GM13976 (cell line): ENCODE results near the gene ZNF407.

Experiments used
- DNase-seq: peaks from one replicate; pipeline ENCODE4 v3.0.0; 2012; ENCODE audit warnings: low spot score
- CTCF ChIP-seq: IDR thresholded peaks from 2 replicates; pipeline ENCODE4 v1.5.1; 2012; ENCODE audit warnings: borderline replicate concordance, mild to moderate bottlenecking; ENCODE audit not compliant: insufficient read depth; ENCODE audit errors: extremely low read depth, missing control alignments, control extremely low read depth
- in situ Hi-C: fragments of 300-500 bp; cut with MboI; formaldehyde crosslinking; loops from one replicate; pipeline ENCODE4 v1.12.0; 2022; ENCODE audit warnings: low sequenced_read_pairs, mixed read lengths, inconsistent platforms; ENCODE audit not compliant: unreplicated experiment

The ZNF407 gene

DNA sequence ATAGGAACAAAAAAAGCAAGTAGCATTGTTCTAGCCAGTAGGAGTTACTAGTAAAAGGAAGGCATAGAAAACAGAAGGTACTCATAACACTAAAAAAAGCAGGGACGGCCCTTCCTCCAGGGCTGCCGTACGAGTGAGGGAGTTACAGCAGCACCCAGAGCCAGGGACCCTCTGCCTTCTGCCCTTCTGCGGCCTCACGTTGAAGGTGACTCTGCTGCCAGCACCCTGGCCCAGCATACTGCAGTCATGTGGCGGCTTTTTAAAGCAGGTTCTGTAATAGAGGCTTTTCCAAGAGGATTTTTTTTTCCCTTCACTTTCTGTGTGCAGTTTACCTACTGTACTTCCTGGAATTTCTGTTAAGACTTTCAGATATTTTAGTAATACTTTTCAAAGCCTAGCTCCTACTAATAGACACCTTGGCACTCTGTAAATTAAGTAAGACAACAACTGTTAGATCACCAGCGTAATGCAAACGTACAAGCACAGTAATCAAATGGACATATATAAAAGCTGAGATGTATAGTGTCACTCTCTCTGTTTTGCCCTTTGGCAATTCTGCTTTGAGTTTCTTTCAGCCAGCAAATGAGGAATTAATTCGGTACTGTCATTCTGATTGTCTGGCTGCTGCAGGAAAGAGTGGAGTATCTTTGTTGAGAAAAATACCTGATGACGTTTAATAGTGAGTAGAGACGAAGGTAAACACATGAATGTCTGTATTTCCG lies 449.7 kb downstream of the ZNF407 start:
- in situ Hi-C loops = no loop called here
- TF ChIP-seq CTCF = no peak
- no peak for DNase-seq

GRCh38 chr18:75048776-75049454 lies 451.2 kb downstream of the ZNF407 start:
- TF ChIP-seq CTCF = no peak
- in situ Hi-C loops = no loop called here
- no peak for DNase-seq

DNA sequence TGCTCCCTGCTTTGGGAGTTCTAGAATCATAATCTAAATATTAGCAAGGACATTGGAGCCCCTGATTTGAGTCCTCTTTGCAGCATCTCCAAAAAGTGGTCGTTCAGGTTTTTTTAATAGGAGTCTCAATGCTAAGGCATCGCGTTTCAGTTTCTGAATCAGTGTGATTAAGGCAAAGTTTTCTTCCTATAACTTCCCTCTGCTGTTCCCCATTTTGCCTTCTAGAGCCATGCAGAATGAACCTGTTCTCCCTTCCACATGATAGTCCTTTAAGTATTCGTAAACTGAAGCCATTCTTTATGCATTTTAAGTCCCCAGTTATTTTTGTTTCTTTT lies 451.8 kb downstream of the ZNF407 start:
- TF ChIP-seq CTCF = no peak
- no peak for DNase-seq
- in situ Hi-C loops = no loop called here

- in situ Hi-C loops = no loop called here
- no peak for DNase-seq
- TF ChIP-seq CTCF = no peak
Observed at GRCh38 chr18:75051757-75052156, 454.1 kb downstream of the ZNF407 start.

DNA sequence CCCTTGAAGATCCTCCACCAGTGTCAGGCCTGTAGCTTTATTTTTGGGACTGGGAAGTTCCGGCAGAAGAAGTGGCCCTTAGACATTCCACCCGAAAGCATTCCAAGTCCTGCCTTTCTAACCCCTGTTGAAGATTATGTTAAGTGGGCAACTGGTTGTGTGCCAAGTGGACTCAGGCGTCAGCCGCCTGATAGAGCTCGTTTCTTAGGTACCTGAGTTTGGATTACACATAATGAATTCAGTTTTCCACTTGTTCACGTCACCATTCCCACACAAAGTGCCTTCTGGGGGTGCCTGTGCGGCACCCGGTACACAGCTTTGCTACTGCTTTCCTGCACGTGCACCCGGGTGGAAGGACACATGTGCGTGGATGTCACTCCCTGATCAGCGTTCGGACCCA lies 454.8 kb downstream of the ZNF407 start:
- in situ Hi-C loops = no loop called here
- DNase-seq = no peak
- no peak for TF ChIP-seq CTCF

DNA sequence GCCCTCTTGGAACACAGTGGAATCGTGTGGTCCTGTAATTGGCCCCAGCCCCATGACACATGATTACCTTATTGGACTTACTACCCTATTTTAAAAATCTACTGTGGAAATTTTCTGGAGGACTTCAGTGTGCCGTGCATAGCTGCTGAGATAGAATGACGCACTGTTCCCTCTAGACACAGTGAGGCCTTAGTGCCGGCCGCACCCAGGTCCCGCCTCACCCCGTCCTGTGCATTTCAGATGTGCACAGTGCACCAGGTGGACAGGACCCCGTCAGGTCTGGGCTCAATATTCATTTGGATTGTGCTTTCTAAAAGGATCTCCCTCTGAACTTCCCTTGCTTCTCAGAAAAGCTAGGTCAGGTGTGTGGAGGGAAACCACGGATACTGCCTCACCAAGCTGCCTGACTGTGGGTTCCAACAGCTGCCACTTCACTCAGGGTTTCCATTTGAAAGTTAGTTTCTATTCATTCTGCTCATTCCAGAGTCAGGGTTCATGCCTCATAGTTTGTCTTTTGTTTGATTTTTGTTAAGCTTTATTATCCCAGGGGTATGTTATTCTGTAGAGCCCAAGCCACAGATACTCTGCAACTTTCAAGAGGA lies 455.5 kb downstream of the ZNF407 start:
- DNase-seq = no peak
- in situ Hi-C loops = no loop called here
- no peak for TF ChIP-seq CTCF
